HG02610 (cell line): ENCODE data around the gene CNTNAP5.
"Not testable (repeated sequence)": the region's sequence is repeated elsewhere in the genome, so short reads cannot be mapped to it uniquely, and the experiment has no call there.

ENCODE experiments used
- ATAC-seq: cut with Tn5 transposase; IDR thresholded peaks from one replicate; pipeline ENCODE4 v1.9.1; 2021; ENCODE audit warnings: mild to moderate bottlenecking, moderate library complexity; ENCODE audit not compliant: unreplicated experiment

CNTNAP5 gene

GRCh38 chr2:124316881-124317605 is 292.0 kb downstream of the CNTNAP5 start:
- ATAC-seq: no peak

GRCh38 chr2:124317628-124318027 is 292.5 kb downstream of the CNTNAP5 start:
- ATAC-seq: no peak

GRCh38 chr2:124318913-124319312 is 293.8 kb downstream of the CNTNAP5 start:
- no peak for ATAC-seq

- no peak for ATAC-seq
Measured at GRCh38 chr2:124319577-124319976, 294.5 kb downstream of the CNTNAP5 start.

- ATAC-seq: no peak
Measured at GRCh38 chr2:124320051-124320688, 295.1 kb downstream of the CNTNAP5 start.

- ATAC-seq: no peak
Measured at GRCh38 chr2:124323321-124323720, 298.2 kb downstream of the CNTNAP5 start.

- ATAC-seq: no peak
Measured at GRCh38 chr2:124325667-124326440, 300.8 kb downstream of the CNTNAP5 start.

- ATAC-seq: no peak
Measured at GRCh38 chr2:124327303-124327702, 302.2 kb downstream of the CNTNAP5 start.

- ATAC-seq: no peak
Measured at GRCh38 chr2:124328397-124328796, 303.3 kb downstream of the CNTNAP5 start.

GRCh38 chr2:124333784-124334183 is 308.7 kb downstream of the CNTNAP5 start:
- ATAC-seq: no peak

- ATAC-seq: no peak
Measured at GRCh38 chr2:124335058-124335457, 310.0 kb downstream of the CNTNAP5 start.

- no peak for ATAC-seq
Measured at GRCh38 chr2:124339709-124340108, 314.6 kb downstream of the CNTNAP5 start.

GRCh38 chr2:124343827-124344498 is 318.9 kb downstream of the CNTNAP5 start:
- no peak for ATAC-seq

- no peak for ATAC-seq
Measured at GRCh38 chr2:124347209-124347608, 322.1 kb downstream of the CNTNAP5 start.

- ATAC-seq: no peak
Measured at GRCh38 chr2:124353656-124354055, 328.6 kb downstream of the CNTNAP5 start.

GRCh38 chr2:124354466-124354865 is 329.4 kb downstream of the CNTNAP5 start:
- ATAC-seq: no peak

GRCh38 chr2:124361966-124362365 is 336.9 kb downstream of the CNTNAP5 start:
- ATAC-seq: not testable (repeated sequence)

GRCh38 chr2:124369181-124369580 is 344.1 kb downstream of the CNTNAP5 start:
- ATAC-seq: no peak

GRCh38 chr2:124380221-124380749 is 355.2 kb downstream of the CNTNAP5 start:
- no peak for ATAC-seq

GRCh38 chr2:124382067-124382618 is 357.1 kb downstream of the CNTNAP5 start:
- no peak for ATAC-seq

- no peak for ATAC-seq
Measured at GRCh38 chr2:124395961-124396360, 370.9 kb downstream of the CNTNAP5 start.
